Measurements from ENCODE around the gene TMEM59L. TPM values are rescaled to one million over a fixed set of nuclear protein-coding genes. Genes with fewer than 3 reads are reported as not detected.

The TMEM59L gene
- total and polyA plus RNA-seq, 12 donors: 0.89 to 14.5 (median 5.4) TPM

GRCh38 chr19:18603958-18604819 is 8.5 kb upstream of the TMEM59L start:
- no peak for DNase-seq
- WGBS, 4 donors: 20 to 27% (median 26%) methylated on average over 5 to 26 of the region's 26 CpGs
- Histone ChIP-seq H3K27me3 (peaks cover 52% of the 10 kb centered on the region), H3K4me1 (replicated peaks in 1 of 2) (peaks cover 0 to 5% of the 10 kb centered on the region in 2 donors), H3K27ac (no peak overlapping the region), H3K9me3 (replicated peaks in 1 of 3) (no peaks in the 10 kb centered on the region), H3K36me3 (replicated peaks in 1 of 2) (no peaks in the 10 kb centered on the region), H3K4me3 (no peak overlapping the region)
- intact Hi-C loops (cut with DNase I): no loop called here
- TF ChIP-seq CTCF (IDR thresholded peaks at IDR 0.05) (no peak), POLR2A (IDR thresholded peaks at IDR 0.05) (no peak)

GRCh38 chr19:18604820-18605159 is 7.9 kb upstream of the TMEM59L start:
- Histone ChIP-seq H3K27ac (no peak overlapping the region), H3K4me1 (replicated peaks in 1 of 2) (peaks cover 0 to 5% of the 10 kb centered on the region in 2 donors), H3K36me3 (replicated peaks in 1 of 2) (no peaks in the 10 kb centered on the region), H3K9me3 (replicated peaks in 1 of 3) (no peaks in the 10 kb centered on the region), H3K4me3 (no peak overlapping the region), H3K27me3 (peaks cover 58% of the 10 kb centered on the region)
- intact Hi-C loops (cut with DNase I): no loop called here
- 25 to 59% (median 32%) methylated on average over 10 of the region's 10 CpGs for WGBS, 4 donors
- no peak for DNase-seq
- TF ChIP-seq POLR2A (IDR thresholded peaks at IDR 0.05): no peak
- no peak for TF ChIP-seq CTCF (IDR thresholded peaks at IDR 0.05)

- TF ChIP-seq POLR2A (IDR thresholded peaks at IDR 0.05): no peak
- TF ChIP-seq CTCF (IDR thresholded peaks at IDR 0.05): no peak
- H3K4me3 ChIP-seq: no peak overlapping the region
- H3K36me3 ChIP-seq (replicated peaks in 1 of 2): no peaks in the 10 kb centered on the region
- intact Hi-C loops (cut with DNase I): no loop called here
- DNase-seq: no peak
- H3K27me3 ChIP-seq: peaks cover 61% of the 10 kb centered on the region
- H3K27ac ChIP-seq: no peak overlapping the region
- H3K4me1 ChIP-seq (replicated peaks in 1 of 2): peaks cover 0 to 5% of the 10 kb centered on the region in 2 donors
- no peaks in the 10 kb centered on the region for H3K9me3 ChIP-seq (replicated peaks in 1 of 3)
- WGBS, 4 donors: 11 to 20% (median 15%) methylated on average over 5 to 17 of the region's 17 CpGs
These were observed 7.5 kb upstream of the TMEM59L start for GRCh38 chr19:18605196-18605545.

GRCh38 chr19:18605546-18606280 is 7.0 kb upstream of the TMEM59L start:
- 1 to 4% (median 3%) methylated on average over 14 to 65 of the region's 65 CpGs; no CpG with 5 or more reads in 1 of the 4 donors for WGBS, 4 donors
- H3K9me3 ChIP-seq (replicated peaks in 1 of 3): no peaks in the 10 kb centered on the region
- H3K36me3 ChIP-seq (replicated peaks in 1 of 2): no peaks in the 10 kb centered on the region
- no peak overlapping the region for H3K27ac ChIP-seq
- TF ChIP-seq POLR2A (IDR thresholded peaks at IDR 0.05): no peak
- no peak for TF ChIP-seq CTCF (IDR thresholded peaks at IDR 0.05)
- intact Hi-C loops (cut with DNase I): no loop called here
- peak overlapping the region in 1 of 4 donors; percentile 23 for H3K4me3 ChIP-seq
- peaks cover 67% of the 10 kb centered on the region for H3K27me3 ChIP-seq
- no peak for DNase-seq
- H3K4me1 ChIP-seq (replicated peaks in 1 of 2): peaks cover 0 to 7% of the 10 kb centered on the region in 2 donors

Measured in adrenal gland (tissue), 12 donors.